Activated T-helper 1 cell treated with anti-CD3 and anti-CD28 coated beads, Interleukin-12 subunit alpha, Interleukin-12 subunit beta, Interleukin-2, Interleukin-4 antibody, amounts not matched to agents 30 ng/mL and 10 ng/mL and 1 ng/mL, durations not matched to agents 14 hours and 24 hours and 36 hours (primary cell): Measurements from ENCODE around the gene ZNF24. TPM values are rescaled to one million over a fixed set of nuclear protein-coding genes. Genes with fewer than 3 reads are reported as not detected.

ENCODE experiments used
- DNase-seq: peaks from one replicate; pipeline ENCODE4 v3.0.0; 2021; ENCODE audit warnings: low spot score
- H3K27ac Mint-ChIP-seq: one replicate; pipeline ENCODE4 v1.8.0; 2021; ENCODE audit warnings: mild to moderate bottlenecking, mixed read lengths
- H3K27me3 Mint-ChIP-seq: one replicate; pipeline ENCODE4 v1.8.0; 2022; ENCODE audit warnings: mild to moderate bottlenecking, moderate library complexity, mixed read lengths; ENCODE audit not compliant: insufficient read depth
- H3K36me3 Mint-ChIP-seq: one replicate; pipeline ENCODE4 v1.8.0; 2021; ENCODE audit warnings: low read depth, mixed read lengths
- H3K4me1 Mint-ChIP-seq: one replicate; pipeline ENCODE4 v1.8.0; 2021; ENCODE audit warnings: low read depth, mixed read lengths
- H3K4me3 Mint-ChIP-seq: one replicate; pipeline ENCODE4 v1.8.0; 2021; ENCODE audit warnings: mild to moderate bottlenecking, moderate library complexity, mixed read lengths
- H3K9me3 Mint-ChIP-seq: one replicate; pipeline ENCODE4 v1.8.0; 2021; ENCODE audit warnings: mixed read lengths
- intact Hi-C: fragments of 100-400 bp; cut with micrococcal nuclease; formaldehyde crosslinking; loops from one replicate; pipeline ENCODE4 v1.15.1; 2024
- total RNA-seq: library from RNA; stranded (reverse); gene quantifications from 2 replicates; pipeline ENCODE4 v1.2.3, GENCODE V29; 2022

The ZNF24 gene
- total RNA-seq, 1 donor from 2014 or later = 56.6 TPM

- intact Hi-C loops = no loop called here
- DNase-seq = no peak
- H3K27ac Mint-ChIP-seq = no peak overlapping the region
- H3K4me1 Mint-ChIP-seq = no peaks in the 10 kb centered on the region
- H3K4me3 Mint-ChIP-seq = no peak overlapping the region
- H3K27me3 Mint-ChIP-seq = peaks cover 2% of the 10 kb centered on the region
- H3K36me3 Mint-ChIP-seq = peaks cover 1% of the 10 kb centered on the region
- peaks cover 6% of the 10 kb centered on the region for H3K9me3 Mint-ChIP-seq
Observed at GRCh38 chr18:35322486-35323458, 21.4 kb downstream of the ZNF24 start.

- no peak overlapping the region for H3K4me3 Mint-ChIP-seq
- peaks cover 19% of the 10 kb centered on the region for H3K36me3 Mint-ChIP-seq
- no peaks in the 10 kb centered on the region for H3K4me1 Mint-ChIP-seq
- no peaks in the 10 kb centered on the region for H3K27me3 Mint-ChIP-seq
- H3K27ac Mint-ChIP-seq = no peak overlapping the region
- peaks cover 69% of the 10 kb centered on the region for H3K9me3 Mint-ChIP-seq
- intact Hi-C loops = no loop called here
- no peak for DNase-seq
Observed at GRCh38 chr18:35311496-35311895, 32.7 kb downstream of the ZNF24 start.

GRCh38 chr18:35306588-35307250 is 37.5 kb downstream of the ZNF24 start:
- no peak overlapping the region for H3K27ac Mint-ChIP-seq
- intact Hi-C loops = no loop called here
- no peaks in the 10 kb centered on the region for H3K27me3 Mint-ChIP-seq
- H3K4me3 Mint-ChIP-seq = no peak overlapping the region
- peaks cover 86% of the 10 kb centered on the region for H3K9me3 Mint-ChIP-seq
- no peaks in the 10 kb centered on the region for H3K4me1 Mint-ChIP-seq
- DNase-seq = no peak
- H3K36me3 Mint-ChIP-seq = peaks cover 56% of the 10 kb centered on the region

GRCh38 chr18:35303610-35304009 is 40.6 kb downstream of the ZNF24 start:
- no peak for DNase-seq
- Mint-ChIP-seq H3K9me3 (peaks cover 88% of the 10 kb centered on the region), H3K27me3 (no peaks in the 10 kb centered on the region), H3K4me1 (no peaks in the 10 kb centered on the region), H3K36me3 (peaks cover 72% of the 10 kb centered on the region), H3K4me3 (no peak overlapping the region), H3K27ac (no peak overlapping the region)
- intact Hi-C loops = no loop called here

- H3K9me3 Mint-ChIP-seq = peaks cover 54% of the 10 kb centered on the region
- no peaks in the 10 kb centered on the region for H3K27me3 Mint-ChIP-seq
- H3K4me1 Mint-ChIP-seq = peaks cover 20% of the 10 kb centered on the region
- H3K36me3 Mint-ChIP-seq = peaks cover 71% of the 10 kb centered on the region
- no peak overlapping the region for H3K4me3 Mint-ChIP-seq
- H3K27ac Mint-ChIP-seq = no peak overlapping the region
- intact Hi-C loops = no loop called here
- no peak for DNase-seq
Observed at GRCh38 chr18:35296060-35296459, 48.2 kb downstream of the ZNF24 start.

- Mint-ChIP-seq H3K36me3 (peaks cover 50% of the 10 kb centered on the region), H3K27me3 (no peaks in the 10 kb centered on the region), H3K9me3 (peaks cover 32% of the 10 kb centered on the region), H3K27ac (peak overlapping the region; percentile 99), H3K4me3 (peak overlapping the region; percentile 100), H3K4me1 (peaks cover 52% of the 10 kb centered on the region)
- no peak for DNase-seq
- intact Hi-C loops = loop anchor here (2.0 kb wide), 2 partner anchors 248 to 326 kb away; no protein-coding TSS in a partner anchor
Observed at GRCh38 chr18:35291166-35291565, 53.1 kb downstream of the ZNF24 start.

- Mint-ChIP-seq H3K4me3 (peak within 1 kb of the TSS; percentile 100), H3K9me3 (peaks cover 31% of the 10 kb centered on the region), H3K27ac (peak within 1 kb of the TSS; percentile 99), H3K36me3 (peaks cover 44% of the 10 kb centered on the region), H3K4me1 (peaks cover 49% of the 10 kb centered on the region), H3K27me3 (no peaks in the 10 kb centered on the region)
- intact Hi-C loops = loop anchor here (1.0 to 2.0 kb wide), 9 partner anchors 23 to 777 kb away; partner anchors contain the start of genes INO80C, RPRD1A, ZNF24 and ZNF396
- DNase-seq = peak; percentile 94
Observed at GRCh38 chr18:35290094-35290735, 54.0 kb downstream of the ZNF24 start, which contains the start of gene ZSCAN30. TSS of gene ZSCAN30 (minus strand) at chr18:35290229. CDS start at chr18:35264352, 25,877 bp downstream.

- Mint-ChIP-seq H3K9me3 (peaks cover 27% of the 10 kb centered on the region), H3K27me3 (no peaks in the 10 kb centered on the region), H3K36me3 (peaks cover 41% of the 10 kb centered on the region), H3K27ac (peak overlapping the region; percentile 99), H3K4me1 (peaks cover 44% of the 10 kb centered on the region), H3K4me3 (peak overlapping the region; percentile 100)
- DNase-seq = peak; percentile 33
- intact Hi-C loops = loop anchor here (1.0 to 2.0 kb wide), 9 partner anchors 22 to 778 kb away; partner anchors contain the start of genes INO80C, RPRD1A, ZNF24 and ZNF396
Observed at GRCh38 chr18:35289727-35290093, 54.5 kb downstream of the ZNF24 start.

GRCh38 chr18:35289293-35289692 is 54.9 kb downstream of the ZNF24 start:
- intact Hi-C loops = no loop called here
- Mint-ChIP-seq H3K4me1 (peaks cover 41% of the 10 kb centered on the region), H3K36me3 (peaks cover 39% of the 10 kb centered on the region), H3K27ac (peak overlapping the region; percentile 99), H3K4me3 (peak overlapping the region; percentile 100), H3K27me3 (no peaks in the 10 kb centered on the region), H3K9me3 (peaks cover 24% of the 10 kb centered on the region)
- DNase-seq = no peak

- Mint-ChIP-seq H3K9me3 (peaks cover 50% of the 10 kb centered on the region), H3K27ac (no peak overlapping the region), H3K4me3 (no peak overlapping the region), H3K36me3 (peaks cover 43% of the 10 kb centered on the region), H3K27me3 (no peaks in the 10 kb centered on the region), H3K4me1 (peaks cover 28% of the 10 kb centered on the region)
- DNase-seq = no peak
- intact Hi-C loops = no loop called here
Observed at GRCh38 chr18:35284841-35285240, 59.4 kb downstream of the ZNF24 start.

GRCh38 chr18:35283923-35284794 is 60.1 kb downstream of the ZNF24 start:
- peaks cover 47% of the 10 kb centered on the region for H3K36me3 Mint-ChIP-seq
- peaks cover 52% of the 10 kb centered on the region for H3K9me3 Mint-ChIP-seq
- H3K4me1 Mint-ChIP-seq = peaks cover 22% of the 10 kb centered on the region
- H3K27me3 Mint-ChIP-seq = no peaks in the 10 kb centered on the region
- no peak overlapping the region for H3K4me3 Mint-ChIP-seq
- no peak for DNase-seq
- intact Hi-C loops = no loop called here
- H3K27ac Mint-ChIP-seq = no peak overlapping the region

GRCh38 chr18:35282353-35282752 is 61.9 kb downstream of the ZNF24 start:
- no peak overlapping the region for H3K4me3 Mint-ChIP-seq
- intact Hi-C loops = no loop called here
- no peak for DNase-seq
- no peak overlapping the region for H3K27ac Mint-ChIP-seq
- H3K27me3 Mint-ChIP-seq = no peaks in the 10 kb centered on the region
- H3K36me3 Mint-ChIP-seq = peaks cover 47% of the 10 kb centered on the region
- H3K9me3 Mint-ChIP-seq = peaks cover 54% of the 10 kb centered on the region
- peaks cover 21% of the 10 kb centered on the region for H3K4me1 Mint-ChIP-seq
